ENCODE results near the gene CCSER2. TPM values are rescaled to one million over a fixed set of nuclear protein-coding genes. Genes with fewer than 3 reads are reported as not detected.

CCSER2 gene
- total RNA-seq, 2 donors from 2014 or later: 29.8 to 38.8 TPM

GRCh38 chr10:84298057-84298456, 30.3 kb upstream of the CCSER2 start:
- peaks cover 8% of the 10 kb centered on the region for H3K4me1 ChIP-seq (ENCODE audit: control insufficient read depth, insufficient read depth, low read length)
- no peaks in the 10 kb centered on the region for H3K27me3 Mint-ChIP-seq (ENCODE audit: insufficient read depth)
- H3K27ac ChIP-seq (ENCODE audit: low read depth, low read length): no peak overlapping the region
- H3K27ac Mint-ChIP-seq: no peak overlapping the region
- no peaks in the 10 kb centered on the region for H3K36me3 Mint-ChIP-seq (ENCODE audit: low read depth)
- no peaks in the 10 kb centered on the region for H3K9me3 ChIP-seq (ENCODE audit: control insufficient read depth, low read length)
- H3K9ac ChIP-seq (ENCODE audit: extremely low read depth, low read length, poor library complexity, severe bottlenecking): no peak overlapping the region
- no peak for TF ChIP-seq CTCF (conservative IDR thresholded peaks at IDR 0.05)
- no peaks in the 10 kb centered on the region for H3K27me3 ChIP-seq (ENCODE audit: control insufficient read depth, insufficient read depth, low read length, poor library complexity, severe bottlenecking)
- H3K4me3 ChIP-seq (ENCODE audit: low read length): no peak overlapping the region
- peaks cover 36% of the 10 kb centered on the region for H3K4me1 Mint-ChIP-seq
- H3K9me3 Mint-ChIP-seq: no peaks in the 10 kb centered on the region
- no peak for DNase-seq
- H3K4me3 Mint-ChIP-seq: no peak overlapping the region
- 93 to 100% methylated on average over 1 to 3 of the region's 3 CpGs for WGBS, 2 experiments (ENCODE audit: insufficient coverage in 1 of 2, insufficient read length in 1 of 2)
- no peaks in the 10 kb centered on the region for H3K36me3 ChIP-seq (ENCODE audit: control insufficient read depth, insufficient read depth, low read length)

- TF ChIP-seq CTCF (conservative IDR thresholded peaks at IDR 0.05): no peak
- Mint-ChIP-seq H3K27me3 (ENCODE audit: insufficient read depth) (no peaks in the 10 kb centered on the region), H3K4me3 (no peak overlapping the region), H3K36me3 (ENCODE audit: low read depth) (no peaks in the 10 kb centered on the region), H3K9me3 (no peaks in the 10 kb centered on the region), H3K4me1 (peaks cover 13% of the 10 kb centered on the region), H3K27ac (no peak overlapping the region)
- Histone ChIP-seq H3K36me3 (ENCODE audit: control insufficient read depth, insufficient read depth, low read length) (no peaks in the 10 kb centered on the region), H3K27ac (ENCODE audit: low read depth, low read length) (no peak overlapping the region), H3K9ac (ENCODE audit: extremely low read depth, low read length, poor library complexity, severe bottlenecking) (no peak overlapping the region), H3K27me3 (ENCODE audit: control insufficient read depth, insufficient read depth, low read length, poor library complexity, severe bottlenecking) (no peaks in the 10 kb centered on the region), H3K4me1 (ENCODE audit: control insufficient read depth, insufficient read depth, low read length) (no peaks in the 10 kb centered on the region), H3K4me3 (ENCODE audit: low read length) (no peak overlapping the region), H3K9me3 (ENCODE audit: control insufficient read depth, low read length) (no peaks in the 10 kb centered on the region)
- DNase-seq: no peak
- 90 to 95% methylated on average over 2 of the region's 2 CpGs for WGBS, 2 experiments (ENCODE audit: insufficient coverage in 1 of 2, insufficient read length in 1 of 2)
Observed at GRCh38 chr10:84302223-84302622, 26.2 kb upstream of the CCSER2 start.

GRCh38 chr10:84306751-84307384, 21.5 kb upstream of the CCSER2 start:
- Mint-ChIP-seq H3K4me1 (peaks cover 13% of the 10 kb centered on the region), H3K4me3 (no peak overlapping the region), H3K27me3 (ENCODE audit: insufficient read depth) (no peaks in the 10 kb centered on the region), H3K9me3 (no peaks in the 10 kb centered on the region), H3K36me3 (ENCODE audit: low read depth) (no peaks in the 10 kb centered on the region), H3K27ac (no peak overlapping the region)
- Histone ChIP-seq H3K9ac (ENCODE audit: extremely low read depth, low read length, poor library complexity, severe bottlenecking) (no peak overlapping the region), H3K9me3 (ENCODE audit: control insufficient read depth, low read length) (no peaks in the 10 kb centered on the region), H3K36me3 (ENCODE audit: control insufficient read depth, insufficient read depth, low read length) (no peaks in the 10 kb centered on the region), H3K27ac (ENCODE audit: low read depth, low read length) (no peak overlapping the region), H3K27me3 (ENCODE audit: control insufficient read depth, insufficient read depth, low read length, poor library complexity, severe bottlenecking) (no peaks in the 10 kb centered on the region), H3K4me1 (ENCODE audit: control insufficient read depth, insufficient read depth, low read length) (no peaks in the 10 kb centered on the region), H3K4me3 (ENCODE audit: low read length) (no peak overlapping the region)
- WGBS, 2 experiments (ENCODE audit: insufficient coverage in 1 of 2, insufficient read length in 1 of 2): 87 to 94% methylated on average over 2 to 4 of the region's 4 CpGs
- DNase-seq: no peak
- no peak for TF ChIP-seq CTCF (conservative IDR thresholded peaks at IDR 0.05)
